HEK293 (cell line): ENCODE measurements around the gene ABTB2.

Source experiments
- GLI4 ChIP-seq: fragments of 450-650 bp; formaldehyde crosslinking; IDR thresholded peaks from 2 replicates; pipeline ENCODE4 v1.5.1; 2016; ENCODE audit warnings: missing biosample characterization, missing genetic modification characterization
- HOXD13 ChIP-seq: sonication (generic); formaldehyde crosslinking; IDR thresholded peaks from 2 replicates; pipeline ENCODE4 v1.8.0; 2022; ENCODE audit warnings: missing genetic modification reagents, borderline replicate concordance
- KLF1 ChIP-seq: fragments of 450-650 bp; formaldehyde crosslinking; IDR thresholded peaks from 2 replicates; pipeline ENCODE4 v1.5.1; 2016; ENCODE audit warnings: missing biosample characterization, missing genetic modification characterization
- MEIS1 ChIP-seq: sonication (generic); formaldehyde crosslinking; IDR thresholded peaks from 2 replicates; pipeline ENCODE4 v1.8.1; 2022; ENCODE audit warnings: missing genetic modification reagents, mild to moderate bottlenecking, borderline replicate concordance
- MZF1 ChIP-seq: fragments of 450-650 bp; formaldehyde crosslinking; IDR thresholded peaks from 2 replicates; pipeline ENCODE4 v1.5.1; 2017; ENCODE audit warnings: missing biosample characterization, missing genetic modification characterization, borderline replicate concordance
- PRDM1 ChIP-seq: fragments of 450-650 bp; formaldehyde crosslinking; IDR thresholded peaks from 2 replicates; pipeline ENCODE4; 2016; ENCODE audit warnings: missing biosample characterization, missing genetic modification characterization
- SP2 ChIP-seq: fragments of 450-650 bp; formaldehyde crosslinking; IDR thresholded peaks from 2 replicates; pipeline ENCODE4 v1.5.1; 2016; ENCODE audit warnings: missing biosample characterization, missing genetic modification characterization
- YY2 ChIP-seq: fragments of 450-650 bp; formaldehyde crosslinking; IDR thresholded peaks from 2 replicates; pipeline ENCODE4 v1.5.1; 2016; ENCODE audit warnings: missing biosample characterization, missing genetic modification characterization
- ZBTB20 ChIP-seq: fragments of 450-650 bp; formaldehyde crosslinking; IDR thresholded peaks from 2 replicates; pipeline ENCODE4 v1.5.1; 2016; ENCODE audit warnings: missing biosample characterization, missing genetic modification characterization
- ZEB2 ChIP-seq: fragments of 450-650 bp; formaldehyde crosslinking; IDR thresholded peaks from 2 replicates; pipeline ENCODE4 v1.5.1; 2016; ENCODE audit warnings: missing biosample characterization, missing genetic modification characterization
- ZNF132 ChIP-seq: fragments of 450-650 bp; formaldehyde crosslinking; IDR thresholded peaks from 2 replicates; pipeline ENCODE4 v1.5.1; 2017; ENCODE audit warnings: missing biosample characterization, missing genetic modification characterization, borderline replicate concordance
- ZNF184 ChIP-seq: fragments of 450-650 bp; IDR thresholded peaks from 2 replicates; pipeline ENCODE4 v1.5.1; 2018; ENCODE audit warnings: missing biosample characterization, mild to moderate bottlenecking, missing genetic modification characterization
- ZNF292 ChIP-seq: fragments of 450-650 bp; formaldehyde crosslinking; IDR thresholded peaks from 2 replicates; pipeline ENCODE4 v1.5.1; 2016; ENCODE audit warnings: low read depth, missing biosample characterization, missing genetic modification characterization, borderline replicate concordance
- ZNF350 ChIP-seq: fragments of 450-650 bp; formaldehyde crosslinking; IDR thresholded peaks from 2 replicates; pipeline ENCODE4 v1.5.0; 2017; ENCODE audit warnings: missing biosample characterization, mild to moderate bottlenecking, missing genetic modification characterization
- ZNF37A ChIP-seq: fragments of 450-650 bp; IDR thresholded peaks from 2 replicates; pipeline ENCODE4 v1.5.1; 2018; ENCODE audit warnings: missing biosample characterization, missing genetic modification characterization
- ZNF529 ChIP-seq: fragments of 450-650 bp; formaldehyde crosslinking; IDR thresholded peaks from 2 replicates; pipeline ENCODE4 v1.5.1; 2017; ENCODE audit warnings: missing genetic modification characterization, missing biosample characterization; ENCODE audit not compliant: insufficient replicate concordance
- ZNF621 ChIP-seq: fragments of 450-650 bp; formaldehyde crosslinking; IDR thresholded peaks from 2 replicates; pipeline ENCODE4 v1.5.1; 2017; ENCODE audit warnings: missing biosample characterization, missing genetic modification characterization
- ZNF664 ChIP-seq: fragments of 450-650 bp; formaldehyde crosslinking; IDR thresholded peaks from 2 replicates; pipeline ENCODE4 v1.5.1; 2016; ENCODE audit warnings: missing biosample characterization, missing genetic modification characterization
- ZNF776 ChIP-seq: fragments of 450-650 bp; formaldehyde crosslinking; IDR thresholded peaks from 2 replicates; pipeline ENCODE4 v1.5.0; 2017; ENCODE audit warnings: missing biosample characterization, missing genetic modification characterization, borderline replicate concordance
- ZNF830 ChIP-seq: fragments of 450-650 bp; IDR thresholded peaks from 2 replicates; pipeline ENCODE4 v1.5.0; 2018; ENCODE audit warnings: missing biosample characterization, missing genetic modification characterization, low read depth, mild to moderate bottlenecking, moderate library complexity
- ZNF843 ChIP-seq: fragments of 450-650 bp; formaldehyde crosslinking; IDR thresholded peaks from 2 replicates; pipeline ENCODE4 v1.5.1; 2016; ENCODE audit warnings: missing biosample characterization, missing genetic modification characterization
- ZSCAN23 ChIP-seq: fragments of 450-650 bp; formaldehyde crosslinking; IDR thresholded peaks from 2 replicates; pipeline ENCODE4 v1.5.1; 2016; ENCODE audit warnings: missing biosample characterization, missing genetic modification characterization
- ZSCAN30 ChIP-seq: fragments of 450-650 bp; IDR thresholded peaks from 2 replicates; pipeline ENCODE4 v1.5.1; 2018; ENCODE audit warnings: missing biosample characterization, mild to moderate bottlenecking, missing genetic modification characterization, moderate library complexity
- TF ChIP-seq, protein P1 (sequence below): fragments of 450-650 bp; formaldehyde crosslinking; conservative IDR thresholded peaks from 2 replicates; pipeline ENCODE4 v1.5.1; 2016; ENCODE audit warnings: low read depth, missing biosample characterization, missing genetic modification characterization
- TF ChIP-seq, protein P2 (sequence below): fragments of 450-650 bp; formaldehyde crosslinking; IDR thresholded peaks from 2 replicates; pipeline ENCODE4; 2016; ENCODE audit warnings: missing biosample characterization, missing genetic modification characterization
- TF ChIP-seq, protein P3 (sequence below): fragments of 450-650 bp; formaldehyde crosslinking; IDR thresholded peaks from 2 replicates; pipeline ENCODE4 v1.5.1; 2016; ENCODE audit warnings: missing biosample characterization, missing genetic modification characterization
- TF ChIP-seq, protein P4 (sequence below): fragments of 450-650 bp; formaldehyde crosslinking; IDR thresholded peaks from 2 replicates; pipeline ENCODE4 v1.5.1; 2016; ENCODE audit warnings: missing biosample characterization, missing genetic modification characterization
- TF ChIP-seq, protein P5 (sequence below): fragments of 450-650 bp; formaldehyde crosslinking; IDR thresholded peaks from 2 replicates; pipeline ENCODE4 v1.5.1; 2016; ENCODE audit warnings: missing biosample characterization, missing genetic modification characterization
- TF ChIP-seq, protein P6 (sequence below): sonication (generic); formaldehyde crosslinking; IDR thresholded peaks from 2 replicates; pipeline ENCODE4 v1.8.1; 2022; ENCODE audit warnings: mild to moderate bottlenecking, moderate library complexity, missing genetic modification reagents
- TF ChIP-seq, protein P7 (sequence below): fragments of 450-650 bp; formaldehyde crosslinking; optimal IDR thresholded peaks from 2 replicates; pipeline ENCODE3; 2016; ENCODE audit warnings: missing biosample characterization, mild to moderate bottlenecking, missing genetic modification characterization

ABTB2 gene

DNA sequence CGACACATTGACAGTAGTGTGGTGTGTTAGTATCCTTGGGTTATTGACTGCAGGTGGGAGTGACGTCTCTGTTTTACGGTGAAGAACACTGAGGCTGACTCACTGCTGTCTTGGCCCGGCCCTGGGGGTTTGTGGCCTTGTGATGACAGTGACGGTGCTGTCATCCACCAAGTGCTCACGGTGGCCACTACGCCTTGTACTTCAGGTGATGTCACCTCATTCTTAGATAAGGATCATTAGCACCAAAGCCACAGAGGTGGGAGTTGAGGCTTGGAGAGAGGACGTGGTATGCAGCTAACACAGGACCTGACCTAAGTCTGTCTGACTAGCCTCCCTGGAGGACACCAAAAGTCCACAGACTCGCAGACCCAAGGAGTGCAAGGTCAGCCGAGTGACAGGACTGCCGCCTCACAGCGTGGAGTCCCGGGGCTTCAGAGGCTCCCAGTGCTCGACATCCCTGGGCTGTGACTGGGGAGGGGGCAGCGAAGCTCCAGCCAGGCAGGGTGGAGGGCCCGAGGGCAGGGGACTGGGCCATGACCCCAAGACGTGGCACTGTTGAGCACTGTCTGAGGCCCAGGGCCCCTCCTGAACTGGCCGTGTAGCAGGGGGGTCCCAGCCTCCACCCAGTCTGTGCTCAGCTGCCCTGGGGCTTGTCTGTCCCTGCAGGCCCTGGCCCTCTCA, 195.9 kb downstream of the ABTB2 start (continued):
- TF ChIP-seq PRDM1 (tag by site-specific recombination) (no peak), ZNF350 (tag by site-specific recombination) (no peak), ZNF184 (tag by site-specific recombination) (no peak), KLF1 (tag by site-specific recombination) (no peak), ZSCAN23 (tag by site-specific recombination) (0 out of 2 replicates have a peak, but pooled peaks have one; percentile 43), ZNF621 (tag by site-specific recombination) (no peak), MZF1 (tag by site-specific recombination) (no peak), ZNF292 (tag by site-specific recombination) (no peak), ZBTB20 (no peak), ZNF664 (tag by site-specific recombination) (no peak), ZNF37A (no peak), ZNF132 (no peak), YY2 (tag by site-specific recombination) (no peak), GLI4 (no peak), ZNF843 (tag by site-specific recombination) (no peak), MEIS1 (CRISPR knock-in tag) (no peak), SP2 (tag by site-specific recombination) (no peak), ZEB2 (peak; percentile 48; the same call in 1 of the 2 replicates), HOXD13 (no peak), ZNF830 (tag by site-specific recombination) (no peak), ZNF776 (tag by site-specific recombination) (no peak), ZSCAN30 (tag by site-specific recombination) (no peak), ZNF529 (tag by site-specific recombination) (no peak)
- TF ChIP-seq, protein P1, sequence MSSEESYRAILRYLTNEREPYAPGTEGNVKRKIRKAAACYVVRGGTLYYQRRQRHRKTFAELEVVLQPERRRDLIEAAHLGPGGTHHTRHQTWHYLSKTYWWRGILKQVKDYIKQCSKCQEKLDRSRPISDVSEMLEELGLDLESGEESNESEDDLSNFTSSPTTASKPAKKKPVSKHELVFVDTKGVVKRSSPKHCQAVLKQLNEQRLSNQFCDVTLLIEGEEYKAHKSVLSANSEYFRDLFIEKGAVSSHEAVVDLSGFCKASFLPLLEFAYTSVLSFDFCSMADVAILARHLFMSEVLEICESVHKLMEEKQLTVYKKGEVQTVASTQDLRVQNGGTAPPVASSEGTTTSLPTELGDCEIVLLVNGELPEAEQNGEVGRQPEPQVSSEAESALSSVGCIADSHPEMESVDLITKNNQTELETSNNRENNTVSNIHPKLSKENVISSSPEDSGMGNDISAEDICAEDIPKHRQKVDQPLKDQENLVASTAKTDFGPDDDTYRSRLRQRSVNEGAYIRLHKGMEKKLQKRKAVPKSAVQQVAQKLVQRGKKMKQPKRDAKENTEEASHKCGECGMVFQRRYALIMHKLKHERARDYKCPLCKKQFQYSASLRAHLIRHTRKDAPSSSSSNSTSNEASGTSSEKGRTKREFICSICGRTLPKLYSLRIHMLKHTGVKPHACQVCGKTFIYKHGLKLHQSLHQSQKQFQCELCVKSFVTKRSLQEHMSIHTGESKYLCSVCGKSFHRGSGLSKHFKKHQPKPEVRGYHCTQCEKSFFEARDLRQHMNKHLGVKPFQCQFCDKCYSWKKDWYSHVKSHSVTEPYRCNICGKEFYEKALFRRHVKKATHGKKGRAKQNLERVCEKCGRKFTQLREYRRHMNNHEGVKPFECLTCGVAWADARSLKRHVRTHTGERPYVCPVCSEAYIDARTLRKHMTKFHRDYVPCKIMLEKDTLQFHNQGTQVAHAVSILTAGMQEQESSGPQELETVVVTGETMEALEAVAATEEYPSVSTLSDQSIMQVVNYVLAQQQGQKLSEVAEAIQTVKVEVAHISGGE (tag by site-specific recombination): no peak
- TF ChIP-seq, protein P2, sequence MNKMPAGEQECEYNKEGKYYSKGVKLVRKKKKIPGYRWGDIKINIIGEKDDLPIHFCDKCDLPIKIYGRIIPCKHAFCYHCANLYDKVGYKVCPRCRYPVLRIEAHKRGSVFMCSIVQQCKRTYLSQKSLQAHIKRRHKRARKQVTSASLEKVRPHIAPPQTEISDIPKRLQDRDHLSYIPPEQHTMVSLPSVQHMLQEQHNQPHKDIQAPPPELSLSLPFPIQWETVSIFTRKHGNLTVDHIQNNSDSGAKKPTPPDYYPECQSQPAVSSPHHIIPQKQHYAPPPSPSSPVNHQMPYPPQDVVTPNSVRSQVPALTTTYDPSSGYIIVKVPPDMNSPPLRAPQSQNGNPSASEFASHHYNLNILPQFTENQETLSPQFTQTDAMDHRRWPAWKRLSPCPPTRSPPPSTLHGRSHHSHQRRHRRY (tag by site-specific recombination): no peak
- TF ChIP-seq, protein P3, sequence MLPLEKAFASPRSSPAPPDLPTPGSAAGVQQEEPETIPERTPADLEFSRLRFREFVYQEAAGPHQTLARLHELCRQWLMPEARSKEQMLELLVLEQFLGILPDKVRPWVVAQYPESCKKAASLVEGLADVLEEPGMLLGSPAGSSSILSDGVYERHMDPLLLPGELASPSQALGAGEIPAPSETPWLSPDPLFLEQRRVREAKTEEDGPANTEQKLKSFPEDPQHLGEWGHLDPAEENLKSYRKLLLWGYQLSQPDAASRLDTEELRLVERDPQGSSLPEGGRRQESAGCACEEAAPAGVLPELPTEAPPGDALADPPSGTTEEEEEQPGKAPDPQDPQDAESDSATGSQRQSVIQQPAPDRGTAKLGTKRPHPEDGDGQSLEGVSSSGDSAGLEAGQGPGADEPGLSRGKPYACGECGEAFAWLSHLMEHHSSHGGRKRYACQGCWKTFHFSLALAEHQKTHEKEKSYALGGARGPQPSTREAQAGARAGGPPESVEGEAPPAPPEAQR (tag by site-specific recombination): no peak
- TF ChIP-seq, protein P4, sequence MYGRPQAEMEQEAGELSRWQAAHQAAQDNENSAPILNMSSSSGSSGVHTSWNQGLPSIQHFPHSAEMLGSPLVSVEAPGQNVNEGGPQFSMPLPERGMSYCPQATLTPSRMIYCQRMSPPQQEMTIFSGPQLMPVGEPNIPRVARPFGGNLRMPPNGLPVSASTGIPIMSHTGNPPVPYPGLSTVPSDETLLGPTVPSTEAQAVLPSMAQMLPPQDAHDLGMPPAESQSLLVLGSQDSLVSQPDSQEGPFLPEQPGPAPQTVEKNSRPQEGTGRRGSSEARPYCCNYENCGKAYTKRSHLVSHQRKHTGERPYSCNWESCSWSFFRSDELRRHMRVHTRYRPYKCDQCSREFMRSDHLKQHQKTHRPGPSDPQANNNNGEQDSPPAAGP (tag by site-specific recombination): 0 out of 2 replicates have a peak, but pooled peaks have one; percentile 43
- TF ChIP-seq, protein P5, sequence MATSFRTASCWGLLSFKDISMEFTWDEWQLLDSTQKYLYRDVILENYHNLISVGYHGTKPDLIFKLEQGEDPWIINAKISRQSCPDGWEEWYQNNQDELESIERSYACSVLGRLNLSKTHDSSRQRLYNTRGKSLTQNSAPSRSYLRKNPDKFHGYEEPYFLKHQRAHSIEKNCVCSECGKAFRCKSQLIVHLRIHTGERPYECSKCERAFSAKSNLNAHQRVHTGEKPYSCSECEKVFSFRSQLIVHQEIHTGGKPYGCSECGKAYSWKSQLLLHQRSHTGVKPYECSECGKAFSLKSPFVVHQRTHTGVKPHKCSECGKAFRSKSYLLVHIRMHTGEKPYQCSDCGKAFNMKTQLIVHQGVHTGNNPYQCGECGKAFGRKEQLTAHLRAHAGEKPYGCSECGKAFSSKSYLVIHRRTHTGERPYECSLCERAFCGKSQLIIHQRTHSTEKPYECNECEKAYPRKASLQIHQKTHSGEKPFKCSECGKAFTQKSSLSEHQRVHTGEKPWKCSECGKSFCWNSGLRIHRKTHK (tag by site-specific recombination): no peak
- TF ChIP-seq, protein P6, sequence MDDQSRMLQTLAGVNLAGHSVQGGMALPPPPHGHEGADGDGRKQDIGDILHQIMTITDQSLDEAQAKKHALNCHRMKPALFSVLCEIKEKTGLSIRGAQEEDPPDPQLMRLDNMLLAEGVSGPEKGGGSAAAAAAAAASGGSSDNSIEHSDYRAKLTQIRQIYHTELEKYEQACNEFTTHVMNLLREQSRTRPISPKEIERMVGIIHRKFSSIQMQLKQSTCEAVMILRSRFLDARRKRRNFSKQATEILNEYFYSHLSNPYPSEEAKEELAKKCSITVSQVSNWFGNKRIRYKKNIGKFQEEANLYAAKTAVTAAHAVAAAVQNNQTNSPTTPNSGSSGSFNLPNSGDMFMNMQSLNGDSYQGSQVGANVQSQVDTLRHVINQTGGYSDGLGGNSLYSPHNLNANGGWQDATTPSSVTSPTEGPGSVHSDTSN (CRISPR knock-in tag): no peak
- TF ChIP-seq, protein P7, sequence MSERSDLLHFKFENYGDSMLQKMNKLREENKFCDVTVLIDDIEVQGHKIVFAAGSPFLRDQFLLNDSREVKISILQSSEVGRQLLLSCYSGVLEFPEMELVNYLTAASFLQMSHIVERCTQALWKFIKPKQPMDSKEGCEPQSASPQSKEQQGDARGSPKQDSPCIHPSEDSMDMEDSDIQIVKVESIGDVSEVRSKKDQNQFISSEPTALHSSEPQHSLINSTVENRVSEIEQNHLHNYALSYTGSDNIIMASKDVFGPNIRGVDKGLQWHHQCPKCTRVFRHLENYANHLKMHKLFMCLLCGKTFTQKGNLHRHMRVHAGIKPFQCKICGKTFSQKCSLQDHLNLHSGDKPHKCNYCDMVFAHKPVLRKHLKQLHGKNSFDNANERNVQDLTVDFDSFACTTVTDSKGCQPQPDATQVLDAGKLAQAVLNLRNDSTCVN (tag by site-specific recombination): no peak
